GM19468 (cell line): ENCODE data around the gene KIF9.
"Not testable (repeated sequence)": the region's sequence is repeated elsewhere in the genome, so short reads cannot be mapped to it uniquely, and the experiment has no call there.

ENCODE experiments used
- ATAC-seq: cut with Tn5 transposase; IDR thresholded peaks from one replicate; pipeline ENCODE4 v1.9.1; 2021; ENCODE audit warnings: mild to moderate bottlenecking, moderate library complexity, moderate number of reproducible peaks; ENCODE audit not compliant: unreplicated experiment; ENCODE audit errors: extremely low read depth

The KIF9 gene

DNA sequence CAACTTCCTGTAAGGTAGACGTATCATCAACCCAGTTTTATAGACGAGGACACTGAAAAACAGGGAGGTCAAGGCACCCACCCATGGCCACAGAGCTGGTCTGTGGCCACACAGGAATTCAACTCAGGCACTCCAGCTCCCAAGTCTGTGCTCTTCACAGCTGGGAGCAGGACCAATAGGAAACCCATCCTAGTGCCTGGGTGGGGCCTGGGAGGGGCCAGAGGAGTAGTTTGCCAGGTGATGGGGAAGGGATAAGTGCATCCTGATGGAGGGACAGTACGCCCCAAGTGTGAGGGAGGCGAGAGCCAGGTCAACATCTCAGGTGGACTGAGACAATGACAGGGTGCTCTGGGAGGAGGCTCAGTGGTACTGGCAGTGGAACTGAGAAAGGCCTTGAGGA lies 22.0 kb downstream of the KIF9 start:
- no peak for ATAC-seq

DNA sequence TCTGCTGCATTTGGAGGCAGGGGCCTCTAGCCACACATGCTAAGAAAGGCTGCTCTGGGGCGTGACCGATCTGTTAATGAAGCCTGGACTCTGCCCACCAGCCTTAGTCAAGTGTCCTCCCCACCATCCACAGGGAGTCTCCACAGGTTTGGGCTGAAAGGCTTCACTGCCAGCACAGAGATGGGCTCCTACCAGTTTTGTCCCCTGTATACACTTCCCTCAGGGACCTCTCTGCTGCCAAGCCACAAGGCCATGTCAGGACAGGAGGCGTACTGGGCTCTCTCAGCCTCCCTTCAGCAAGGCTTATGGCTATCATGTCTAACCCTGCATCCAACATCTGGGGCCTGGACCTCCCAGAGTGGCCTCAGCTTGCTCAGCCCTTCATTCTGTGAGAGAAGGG lies 23.5 kb downstream of the KIF9 start:
- no peak for ATAC-seq

DNA sequence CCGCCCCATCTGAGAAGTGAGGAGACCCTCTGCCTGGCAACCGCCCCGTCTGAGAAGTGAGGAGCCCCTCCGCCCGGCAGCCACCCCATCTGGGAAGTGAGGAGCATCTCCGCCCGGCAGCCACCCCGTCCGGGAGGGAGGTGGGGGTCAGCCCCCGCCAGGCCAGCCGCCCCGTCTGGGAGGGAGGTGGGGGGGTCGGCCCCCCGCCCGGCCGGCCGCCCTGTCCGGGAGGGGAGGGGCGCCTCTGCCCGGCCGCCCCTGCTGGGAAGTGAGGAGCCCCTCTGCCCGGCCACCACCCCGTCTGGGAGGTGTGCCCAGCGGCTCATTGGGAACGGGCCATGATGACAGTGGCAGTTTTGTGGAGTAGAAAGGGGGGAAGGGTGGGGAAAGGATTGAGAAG lies 26.3 kb downstream of the KIF9 start:
- ATAC-seq: not testable (repeated sequence)

GRCh38 chr3:47251689-47252088 lies 30.9 kb downstream of the KIF9 start:
- no peak for ATAC-seq

DNA sequence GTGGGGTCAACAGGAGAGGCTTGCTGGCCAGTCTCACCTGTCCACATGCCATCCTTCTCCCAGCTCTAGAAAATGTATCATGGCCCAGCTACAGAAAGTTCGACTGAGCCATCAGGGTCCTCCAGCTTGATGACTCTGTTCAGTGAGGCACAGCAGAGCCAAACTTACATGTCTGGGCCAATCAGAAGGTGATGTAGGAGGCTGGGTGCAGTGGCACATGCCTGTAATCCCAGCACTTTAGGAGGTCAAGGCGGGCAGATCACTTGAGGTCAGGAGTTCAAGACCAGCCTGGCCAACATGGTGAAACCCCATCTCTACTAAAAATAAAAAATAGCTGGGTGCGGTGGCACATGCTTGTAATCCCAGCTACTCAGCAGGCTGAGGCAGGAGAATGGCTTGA lies 31.5 kb downstream of the KIF9 start:
- ATAC-seq: not testable (repeated sequence)

GRCh38 chr3:47250309-47251060 lies 32.1 kb downstream of the KIF9 start:
- no peak for ATAC-seq

DNA sequence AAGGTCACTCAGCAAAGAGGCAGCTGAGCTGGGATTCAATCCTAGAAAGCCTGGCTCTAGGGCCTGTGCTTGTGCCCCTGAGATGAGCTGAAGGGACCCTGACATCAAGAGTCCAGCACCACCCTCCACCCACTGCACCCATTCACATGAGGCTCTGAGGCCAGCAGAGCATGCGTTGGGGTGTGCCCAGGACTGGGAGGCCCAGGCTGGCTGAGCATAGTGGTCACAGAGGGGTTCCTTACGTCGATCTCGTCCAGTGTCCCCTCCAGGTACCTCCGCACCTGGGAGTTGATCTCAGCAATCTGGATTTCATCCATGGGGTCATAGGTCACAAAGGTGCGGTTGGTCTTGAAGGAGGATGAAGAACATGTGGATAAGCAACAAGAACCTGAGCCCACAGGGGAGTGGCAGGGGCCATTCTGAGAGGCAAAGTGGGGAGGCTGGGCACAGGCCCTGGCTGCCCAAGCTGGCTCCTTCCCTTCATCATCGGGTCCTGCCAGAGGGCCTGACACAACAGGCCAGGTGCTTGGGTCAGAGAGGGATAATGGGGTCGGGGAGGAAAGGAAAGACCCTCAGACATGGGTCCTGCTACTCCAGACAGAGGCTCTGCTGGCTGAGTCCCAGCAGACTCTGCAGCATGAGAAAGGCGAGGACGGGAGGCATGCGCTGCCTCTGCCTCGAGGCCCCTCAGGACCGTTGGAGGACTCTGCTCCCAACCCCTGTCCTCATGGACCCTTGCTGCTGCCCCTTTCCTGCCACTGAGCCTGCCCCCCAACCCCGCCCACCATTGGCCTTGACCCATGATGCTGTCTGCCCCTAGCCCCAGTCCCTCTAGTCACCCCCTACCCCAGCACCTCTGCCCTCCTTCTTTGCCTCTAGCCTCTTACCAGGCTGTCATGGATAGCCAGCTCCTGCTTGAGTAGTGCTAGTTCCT lies 35.2 kb downstream of the KIF9 start:
- no peak for ATAC-seq

GRCh38 chr3:47245271-47245670 lies 37.3 kb downstream of the KIF9 start:
- ATAC-seq: no peak

DNA sequence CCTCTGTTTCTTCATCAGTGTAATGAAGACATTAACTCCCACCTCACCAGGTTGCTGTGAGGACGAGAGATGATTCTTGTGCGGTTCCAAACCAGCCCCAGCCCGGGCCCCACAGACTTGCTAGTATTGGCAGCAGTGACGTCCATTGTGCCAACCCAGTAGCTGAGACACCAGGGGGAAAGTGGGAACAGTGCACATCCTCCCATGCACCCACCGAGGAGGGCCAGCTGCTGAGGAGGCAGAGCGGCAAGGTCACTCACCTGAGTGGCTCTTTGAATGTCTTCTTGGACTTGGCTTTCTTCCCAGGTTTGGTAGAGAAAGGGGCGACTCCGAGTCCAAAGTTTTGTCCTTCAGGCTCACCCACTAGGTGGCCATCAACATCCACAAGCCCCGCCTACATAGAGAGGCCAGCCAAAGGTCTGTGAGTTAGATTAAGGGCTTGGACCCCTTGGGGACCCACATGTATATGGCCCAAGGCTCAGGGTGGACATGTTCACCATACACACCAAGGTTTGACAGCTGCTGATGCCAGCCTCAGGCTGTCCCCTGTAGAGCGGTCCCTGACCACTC lies 38.0 kb downstream of the KIF9 start:
- no peak for ATAC-seq

- no peak for ATAC-seq
Measured at GRCh38 chr3:47243419-47244147, 39.0 kb downstream of the KIF9 start.

DNA sequence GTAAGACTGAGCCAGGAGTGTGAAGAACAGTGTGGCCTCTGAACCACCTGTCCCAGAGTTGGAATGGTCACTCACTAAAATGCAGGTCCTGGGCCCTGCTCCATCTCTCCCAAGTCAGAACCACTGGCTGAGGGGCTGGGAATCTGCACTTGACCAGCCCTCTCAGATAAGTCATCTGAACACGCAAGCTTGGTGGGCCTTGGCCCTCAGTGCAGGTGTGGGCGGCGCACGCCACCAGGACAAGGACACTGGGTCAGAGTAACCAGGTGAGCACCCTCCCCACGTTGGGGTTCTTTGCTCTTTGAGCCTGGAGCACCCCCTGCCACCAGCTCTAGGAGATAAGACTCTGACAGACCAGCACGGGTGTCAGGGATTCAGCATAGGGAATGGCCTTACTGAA lies 42.7 kb downstream of the KIF9 start:
- no peak for ATAC-seq

- no peak for ATAC-seq
Measured at GRCh38 chr3:47238017-47238416, 44.6 kb downstream of the KIF9 start.

DNA sequence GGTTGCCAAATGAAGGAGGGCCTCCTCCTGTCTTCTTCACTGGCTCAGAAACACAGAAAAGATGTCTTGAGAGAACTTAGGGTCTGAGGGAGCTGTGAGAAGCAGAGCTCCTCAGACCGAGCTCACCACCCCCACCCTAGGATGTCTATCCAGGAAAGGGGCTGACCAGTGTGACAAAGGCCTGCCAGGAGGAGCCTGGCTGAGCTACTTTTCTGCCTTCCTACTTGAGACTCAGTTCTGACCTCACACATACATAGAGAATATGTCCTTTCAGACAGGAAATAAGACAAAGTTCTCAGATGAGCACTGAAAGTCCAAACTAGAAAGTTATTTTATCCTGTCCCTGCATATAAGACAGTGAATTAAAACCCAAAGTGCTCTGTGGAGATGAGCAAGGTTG lies 54.5 kb downstream of the KIF9 start:
- ATAC-seq: peak; percentile 17

GRCh38 chr3:47227678-47228077 lies 54.9 kb downstream of the KIF9 start:
- ATAC-seq: no peak

DNA sequence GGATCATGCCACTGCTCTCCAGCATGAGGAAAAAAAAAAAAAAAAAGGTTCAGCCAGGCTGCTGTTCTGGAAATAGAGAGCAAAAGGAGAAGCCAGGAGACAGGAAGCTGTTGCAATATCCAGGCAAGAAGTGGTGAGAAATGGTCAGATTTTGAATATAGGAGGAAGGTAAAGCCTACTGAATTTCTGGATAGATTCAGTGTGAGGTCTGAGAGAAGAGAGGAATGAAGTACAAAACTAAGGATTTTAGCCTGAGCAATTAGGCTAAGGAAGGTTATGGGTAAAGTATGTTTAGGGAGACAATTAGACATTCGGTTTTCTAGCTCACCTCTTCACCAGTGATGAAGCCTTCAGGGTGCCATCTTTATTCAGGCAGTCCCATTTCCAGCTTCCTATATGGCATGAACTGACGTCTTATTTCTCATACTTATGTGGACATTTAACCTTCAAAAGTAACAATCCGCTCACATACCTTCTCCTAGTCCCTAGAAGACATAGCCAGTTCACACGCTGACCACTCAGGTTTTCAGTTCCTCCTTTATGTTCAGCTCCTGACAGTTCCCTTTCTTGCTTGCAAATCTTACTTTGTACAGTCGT lies 57.2 kb downstream of the KIF9 start:
- no peak for ATAC-seq

DNA sequence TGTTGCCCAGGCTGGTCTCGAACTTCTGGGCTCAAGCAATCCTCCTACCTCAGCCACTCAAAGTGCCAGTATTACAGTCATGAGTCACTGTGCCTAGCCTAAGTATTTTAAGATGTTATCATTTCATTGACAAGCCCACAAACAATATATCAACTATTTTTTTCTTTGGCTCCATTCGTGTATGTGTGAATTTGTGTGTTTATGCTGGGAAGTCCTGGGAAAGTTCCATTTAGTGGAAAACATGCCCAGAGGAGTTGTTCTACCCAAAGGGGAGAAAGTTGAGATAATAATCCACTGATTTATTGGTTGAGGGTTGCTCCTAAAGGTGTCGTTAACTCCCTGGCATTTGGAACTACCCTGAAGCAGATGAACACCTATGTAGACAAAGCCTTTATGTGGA lies 58.8 kb downstream of the KIF9 start:
- ATAC-seq: no peak

DNA sequence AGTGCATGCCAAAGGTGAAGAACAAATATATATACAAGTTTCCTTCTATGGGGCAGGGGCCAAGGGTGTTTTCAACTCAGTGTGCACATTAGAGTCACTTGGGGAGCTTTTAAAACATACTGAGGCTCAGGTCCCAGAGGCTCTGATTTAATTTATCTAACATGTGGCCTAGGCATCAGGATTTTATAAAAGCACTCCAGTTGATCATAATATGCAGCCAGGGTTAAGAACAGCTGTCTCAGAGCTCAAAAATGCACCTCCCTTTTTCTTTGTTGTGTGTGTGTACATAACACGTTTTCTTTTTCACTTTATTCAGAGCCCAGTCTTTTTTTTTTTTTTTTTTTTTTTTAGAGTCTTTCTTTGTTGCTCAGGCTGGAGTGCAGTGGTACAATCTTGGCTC lies 60.8 kb downstream of the KIF9 start:
- no peak for ATAC-seq

DNA sequence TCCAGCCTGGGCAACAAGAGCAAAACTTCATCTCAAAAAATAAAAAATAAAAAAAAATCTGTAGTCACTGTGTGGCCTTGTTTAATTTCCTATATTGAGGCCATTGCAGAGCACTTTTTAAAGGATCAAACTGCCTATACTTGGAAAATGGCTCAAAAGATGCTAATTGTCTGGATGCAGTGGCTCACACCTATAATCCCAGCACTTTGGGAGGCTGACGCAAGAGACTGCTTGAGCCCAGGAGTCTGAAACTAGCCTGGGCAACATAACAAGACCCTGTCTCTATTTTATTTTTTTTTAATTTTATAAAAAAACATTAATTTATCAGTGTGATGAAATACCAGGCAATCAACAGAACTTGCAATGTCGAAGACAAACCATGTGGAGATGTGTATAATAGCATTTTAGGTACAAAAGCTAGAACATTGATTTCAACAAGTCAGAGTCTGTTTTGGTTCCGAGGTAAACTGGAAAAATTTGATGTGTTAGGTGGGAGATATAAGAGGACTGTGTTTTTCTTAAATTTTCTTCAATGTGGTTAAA lies 71.7 kb downstream of the KIF9 start:
- no peak for ATAC-seq

GRCh38 chr3:47206022-47206421 lies 76.6 kb downstream of the KIF9 start:
- ATAC-seq: not testable (repeated sequence)

DNA sequence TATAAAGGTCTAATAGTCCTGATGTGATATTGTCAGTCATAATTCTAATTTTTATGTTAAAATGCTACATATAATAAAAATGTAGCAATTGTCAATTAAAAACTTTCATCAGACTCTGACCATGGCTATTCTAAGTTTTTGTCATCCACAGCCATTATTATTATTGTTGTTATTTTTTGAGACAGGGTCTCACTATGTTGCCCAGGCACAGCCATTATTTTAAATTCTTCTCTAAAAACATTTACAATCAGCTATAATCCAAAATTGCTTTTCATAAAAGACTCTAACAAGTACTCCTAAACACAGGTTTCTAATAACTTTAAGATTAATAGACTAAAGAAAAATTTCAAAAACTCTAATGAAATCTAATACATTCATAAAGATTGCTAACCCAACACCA lies 77.7 kb downstream of the KIF9 start:
- no peak for ATAC-seq
